ENCODE data around the gene RUFY1.
"Not testable (repeated sequence)": the region's sequence is repeated elsewhere in the genome, so short reads cannot be mapped to it uniquely, and the experiment has no call there.

RUFY1 gene

GRCh38 chr5:179553006-179553405, 2.7 kb downstream of the RUFY1 start:
- Histone ChIP-seq H3K4me3 (replicated peaks; ENCODE audit: insufficient read depth, low read length) (no peak overlapping the region), H3K27ac (replicated peaks) (no peak overlapping the region), H3K27me3 (ENCODE audit: insufficient read depth, poor library complexity, severe bottlenecking) (no peaks in the 10 kb centered on the region)
- TF ChIP-seq SPI1 (IDR thresholded peaks at IDR 0.05; ENCODE audit: borderline replicate concordance, low read depth) (no peak), REST (IDR thresholded peaks at IDR 0.05; ENCODE audit: insufficient replicate concordance, low read depth) (no peak), POLR2AphosphoS5 (IDR thresholded peaks at IDR 0.05; ENCODE audit: low read depth) (no peak), CTCF (IDR thresholded peaks at IDR 0.05; ENCODE audit: insufficient read depth, low read length) (no peak), GABPA (IDR thresholded peaks at IDR 0.05; ENCODE audit: low read depth) (no peak)
- DNase-seq (ENCODE audit: low read depth in 1 of 2, low spot score in 1 of 2) = no peak

- Histone ChIP-seq H3K4me3 (replicated peaks; ENCODE audit: insufficient read depth, low read length) (no peak overlapping the region), H3K27ac (replicated peaks) (no peak overlapping the region), H3K27me3 (ENCODE audit: insufficient read depth, poor library complexity, severe bottlenecking) (no peaks in the 10 kb centered on the region)
- TF ChIP-seq GABPA (IDR thresholded peaks at IDR 0.05; ENCODE audit: low read depth) (no peak), REST (IDR thresholded peaks at IDR 0.05; ENCODE audit: insufficient replicate concordance, low read depth) (no peak), CTCF (IDR thresholded peaks at IDR 0.05; ENCODE audit: insufficient read depth, low read length) (no peak), SPI1 (IDR thresholded peaks at IDR 0.05; ENCODE audit: borderline replicate concordance, low read depth) (no peak), POLR2AphosphoS5 (IDR thresholded peaks at IDR 0.05; ENCODE audit: low read depth) (no peak)
- DNase-seq (ENCODE audit: low read depth in 1 of 2, low spot score in 1 of 2) = no peak
Observed at GRCh38 chr5:179553875-179554274, 3.5 kb downstream of the RUFY1 start.

- Histone ChIP-seq H3K27ac (replicated peaks) (no peak overlapping the region), H3K27me3 (ENCODE audit: insufficient read depth, poor library complexity, severe bottlenecking) (no peaks in the 10 kb centered on the region), H3K4me3 (replicated peaks; ENCODE audit: insufficient read depth, low read length) (no peak overlapping the region)
- TF ChIP-seq REST (IDR thresholded peaks at IDR 0.05; ENCODE audit: insufficient replicate concordance, low read depth) = no peak
- TF ChIP-seq SPI1 (IDR thresholded peaks at IDR 0.05; ENCODE audit: borderline replicate concordance, low read depth) = no peak
- TF ChIP-seq CTCF (IDR thresholded peaks at IDR 0.05; ENCODE audit: insufficient read depth, low read length) = no peak
- no peak for TF ChIP-seq POLR2AphosphoS5 (IDR thresholded peaks at IDR 0.05; ENCODE audit: low read depth)
- TF ChIP-seq GABPA (IDR thresholded peaks at IDR 0.05; ENCODE audit: low read depth) = no peak
- DNase-seq (ENCODE audit: low read depth in 1 of 2, low spot score in 1 of 2) = no peak
Observed at GRCh38 chr5:179554981-179555380, 4.6 kb downstream of the RUFY1 start.

- peak overlapping the region; percentile 67 for H3K27ac ChIP-seq (replicated peaks)
- not testable (repeated sequence) for DNase-seq (ENCODE audit: low read depth in 1 of 2, low spot score in 1 of 2); H3K27me3 ChIP-seq (ENCODE audit: insufficient read depth, poor library complexity, severe bottlenecking); H3K4me3 ChIP-seq (replicated peaks; ENCODE audit: insufficient read depth, low read length)
Observed at GRCh38 chr5:179558261-179558799, 8.0 kb downstream of the RUFY1 start.

Measured in HL-60 (cell line).